Astrocyte (in vitro differentiated cells and primary cell): ENCODE results near the gene CHDH. TPM values are rescaled to one million over a fixed set of nuclear protein-coding genes. Genes with fewer than 3 reads are reported as not detected.

Experiments
- DNase-seq: peaks from one replicate; pipeline ENCODE4 v3.0.0-alpha.2; 2010; ENCODE audit warnings: low read depth
- FAIRE-seq: peaks from 2 replicates; lab custom pipeline; 2011; peaks lifted over from hg19 to GRCh38; lab: Jason Lieb, UNC
- H2AFZ ChIP-seq: 2 replicates; pipeline ENCODE4 v1.6.0; 2012; ENCODE audit warnings: low read depth, low read length, inconsistent platforms
- H3K27ac ChIP-seq: 2 replicates; pipeline ENCODE4 v1.5.1; 2011; ENCODE audit warnings: low read depth, low read length, inconsistent platforms
- H3K27me3 ChIP-seq: 2 replicates; pipeline ENCODE4 v1.6.0; 2011; ENCODE audit warnings: low read length, inconsistent platforms; ENCODE audit not compliant: insufficient read depth
- H3K36me3 ChIP-seq: 2 replicates; pipeline ENCODE4 v1.5.1; 2011; ENCODE audit warnings: low read length, inconsistent platforms; ENCODE audit not compliant: insufficient read depth
- H3K4me1 ChIP-seq: 2 replicates; pipeline ENCODE4 v1.5.1; 2011; ENCODE audit warnings: low read length, inconsistent platforms; ENCODE audit not compliant: insufficient read depth
- H3K4me2 ChIP-seq: 2 replicates; pipeline ENCODE4 v1.6.0; 2012; ENCODE audit warnings: low read length, inconsistent platforms
- H3K4me3 ChIP-seq: 2 replicates; pipeline ENCODE4 v1.5.1; 2011; ENCODE audit warnings: low read depth, mild to moderate bottlenecking, low read length, inconsistent platforms; ENCODE audit not compliant: insufficient read depth
- H3K79me2 ChIP-seq: 2 replicates; pipeline ENCODE4 v1.6.0; 2012; ENCODE audit warnings: mild to moderate bottlenecking, low read length, inconsistent platforms; ENCODE audit not compliant: insufficient read depth
- H3K9ac ChIP-seq: 2 replicates; pipeline ENCODE4 v1.6.0; 2012; ENCODE audit warnings: mild to moderate bottlenecking, low read length, inconsistent platforms
- H3K9me3 ChIP-seq: 2 replicates; pipeline ENCODE4 v1.5.1; 2012; ENCODE audit warnings: low read depth, mild to moderate bottlenecking, low read length, inconsistent platforms; ENCODE audit not compliant: insufficient read depth
- H4K20me1 ChIP-seq: 2 replicates; pipeline ENCODE4 v1.6.0; 2012; ENCODE audit warnings: low read length, inconsistent platforms; ENCODE audit not compliant: insufficient read depth
- H3K27ac Mint-ChIP-seq: one replicate; pipeline ENCODE4 v1.8.0; 2021; ENCODE audit warnings: mild to moderate bottlenecking, mixed read lengths; ENCODE audit not compliant: unreplicated experiment
- H3K27me3 Mint-ChIP-seq: one replicate; pipeline ENCODE4 v1.8.0; 2021; ENCODE audit warnings: low read depth, mixed read lengths; ENCODE audit not compliant: unreplicated experiment
- H3K36me3 Mint-ChIP-seq: one replicate; pipeline ENCODE4 v1.8.0; 2021; ENCODE audit warnings: low read depth, mixed read lengths; ENCODE audit not compliant: unreplicated experiment
- H3K4me1 Mint-ChIP-seq: one replicate; pipeline ENCODE4 v1.8.0; 2021; ENCODE audit warnings: low read depth, mixed read lengths; ENCODE audit not compliant: unreplicated experiment
- H3K4me3 Mint-ChIP-seq: one replicate; pipeline ENCODE4 v1.8.0; 2021; ENCODE audit warnings: mild to moderate bottlenecking, moderate library complexity, mixed read lengths; ENCODE audit not compliant: unreplicated experiment
- H3K9me3 Mint-ChIP-seq: one replicate; pipeline ENCODE4 v1.8.0; 2021; ENCODE audit warnings: mild to moderate bottlenecking, mixed read lengths; ENCODE audit not compliant: unreplicated experiment
- CTCF ChIP-seq: IDR thresholded peaks from 2 replicates; pipeline ENCODE4 v1.5.1; 2011; ENCODE audit warnings: low read depth, mild to moderate bottlenecking, inconsistent platforms, low read length, moderate library complexity; ENCODE audit not compliant: insufficient read depth
- EZH2 ChIP-seq: IDR thresholded peaks from 2 replicates; pipeline ENCODE4 v1.6.1; 2012; ENCODE audit warnings: mild to moderate bottlenecking, low read length, inconsistent platforms; ENCODE audit not compliant: insufficient read depth
- total RNA-seq: library from RNA; stranded (reverse); gene quantifications from 2 replicates; pipeline ENCODE4 v1.2.1, GENCODE V29; 2021

CHDH gene
- total RNA-seq, 1 donor from 2014 or later = 0.48 TPM

- H3K9me3 Mint-ChIP-seq = no peaks in the 10 kb centered on the region
- Histone ChIP-seq H3K4me2 (peak overlapping the region; percentile 88), H3K79me2 (peaks cover 20% of the 10 kb centered on the region), H2AFZ (peak overlapping the region; percentile 87), H4K20me1 (peaks cover 10% of the 10 kb centered on the region), H3K4me1 (peaks cover 12% of the 10 kb centered on the region), H3K4me3 (peak overlapping the region; percentile 90), H3K27ac (peak overlapping the region; percentile 83), H3K27me3 (no peaks in the 10 kb centered on the region), H3K9ac (peak overlapping the region; percentile 92), H3K36me3 (peaks cover 41% of the 10 kb centered on the region), H3K9me3 (no peaks in the 10 kb centered on the region)
- TF ChIP-seq EZH2 (no peak), CTCF (no peak)
- FAIRE-seq (no peak), DNase-seq (peak; percentile 44)
- peaks cover 16% of the 10 kb centered on the region for H3K36me3 Mint-ChIP-seq
- H3K4me3 Mint-ChIP-seq = peak overlapping the region; percentile 98
- peak overlapping the region; percentile 96 for H3K27ac Mint-ChIP-seq
- H3K4me1 Mint-ChIP-seq = peaks cover 18% of the 10 kb centered on the region
- H3K27me3 Mint-ChIP-seq = no peaks in the 10 kb centered on the region
These were observed 34.5 kb upstream of the CHDH start for GRCh38 chr3:53880396-53881345.

GRCh38 chr3:53865732-53866499 lies 19.7 kb upstream of the CHDH start:
- Mint-ChIP-seq H3K4me1 (no peaks in the 10 kb centered on the region), H3K36me3 (peaks cover 12% of the 10 kb centered on the region), H3K4me3 (no peak overlapping the region), H3K27ac (no peak overlapping the region), H3K27me3 (no peaks in the 10 kb centered on the region), H3K9me3 (no peaks in the 10 kb centered on the region)
- FAIRE-seq (no peak), DNase-seq (no peak)
- Histone ChIP-seq H3K27ac (no peak overlapping the region), H3K9ac (no peak overlapping the region), H3K36me3 (peaks cover 40% of the 10 kb centered on the region), H3K4me3 (no peak overlapping the region), H3K9me3 (no peaks in the 10 kb centered on the region), H3K4me1 (no peaks in the 10 kb centered on the region), H3K27me3 (no peaks in the 10 kb centered on the region), H2AFZ (no peak overlapping the region), H4K20me1 (peaks cover 11% of the 10 kb centered on the region), H3K79me2 (no peaks in the 10 kb centered on the region), H3K4me2 (no peak overlapping the region)
- TF ChIP-seq EZH2 = no peak
- no peak for TF ChIP-seq CTCF
